COR-L47 (cell line): ENCODE results near the gene AFG1L.
"Not testable (repeated sequence)": the region's sequence is repeated elsewhere in the genome, so short reads cannot be mapped to it uniquely, and the experiment has no call there.

Experiments used
- DNase-seq: peaks from one replicate; lab custom pipeline; 2025; lab: John Stamatoyannopoulos, UW

Gene AFG1L

GRCh38 chr6:108294727-108295625, at the start of gene AFG1L:
AFG1L (plus strand) TSS chr6:108295054; CDS start chr6:108295080, 26 bp downstream.
- peak; percentile 47 for DNase-seq

GRCh38 chr6:108245095-108245494, 49.8 kb upstream of the AFG1L start:
- not testable (repeated sequence) for DNase-seq

- DNase-seq, result no peak
Observed at GRCh38 chr6:108247965-108248536, 46.8 kb upstream of the AFG1L start.

GRCh38 chr6:108250240-108250866, 44.5 kb upstream of the AFG1L start:
- no peak for DNase-seq

GRCh38 chr6:108251252-108251651, 43.6 kb upstream of the AFG1L start:
- DNase-seq, result no peak

GRCh38 chr6:108252055-108252454, 42.8 kb upstream of the AFG1L start:
- DNase-seq, result no peak

- DNase-seq, result no peak
Observed at GRCh38 chr6:108253241-108253640, 41.6 kb upstream of the AFG1L start.

GRCh38 chr6:108254433-108255410, 40.1 kb upstream of the AFG1L start:
- no peak for DNase-seq

- peak; percentile 0 for DNase-seq
Observed at GRCh38 chr6:108260126-108260808, 34.6 kb upstream of the AFG1L start.

- peak; percentile 77 for DNase-seq
Observed at GRCh38 chr6:108260809-108261569, 33.9 kb upstream of the AFG1L start, which contains the start of gene SNX3. SNX3 (minus strand) TSS chr6:108261040; CDS start chr6:108260921, 119 bp downstream.

- no peak for DNase-seq
Observed at GRCh38 chr6:108263371-108263770, 31.5 kb upstream of the AFG1L start.

- DNase-seq, result no peak
Observed at GRCh38 chr6:108268845-108269244, 26.0 kb upstream of the AFG1L start.

GRCh38 chr6:108269955-108270354, 24.9 kb upstream of the AFG1L start:
- DNase-seq, result not testable (repeated sequence)

GRCh38 chr6:108274546-108274945, 20.3 kb upstream of the AFG1L start:
- DNase-seq, result no peak

- no peak for DNase-seq
Observed at GRCh38 chr6:108275976-108276375, 18.9 kb upstream of the AFG1L start.

- DNase-seq, result no peak
Observed at GRCh38 chr6:108277295-108277694, 17.6 kb upstream of the AFG1L start.

GRCh38 chr6:108277831-108278230, 17.0 kb upstream of the AFG1L start:
- DNase-seq, result no peak

- DNase-seq, result no peak
Observed at GRCh38 chr6:108285381-108285780, 9.5 kb upstream of the AFG1L start.

- no peak for DNase-seq
Observed at GRCh38 chr6:108286366-108286765, 8.5 kb upstream of the AFG1L start.

- no peak for DNase-seq
Observed at GRCh38 chr6:108287373-108287772, 7.5 kb upstream of the AFG1L start.
